Stimulated activated naive CD4-positive, alpha-beta T cell treated with Interleukin-2 at 50 U/mL for 16 hours (primary cell): ENCODE measurements around the gene MGLL.
"Not testable (repeated sequence)": the region's sequence is repeated elsewhere in the genome, so short reads cannot be mapped to it uniquely, and the experiment has no call there.

ENCODE experiments used
- DNase-seq: peaks from one replicate; lab custom pipeline; 2025; lab: John Stamatoyannopoulos, UW

MGLL gene

DNA sequence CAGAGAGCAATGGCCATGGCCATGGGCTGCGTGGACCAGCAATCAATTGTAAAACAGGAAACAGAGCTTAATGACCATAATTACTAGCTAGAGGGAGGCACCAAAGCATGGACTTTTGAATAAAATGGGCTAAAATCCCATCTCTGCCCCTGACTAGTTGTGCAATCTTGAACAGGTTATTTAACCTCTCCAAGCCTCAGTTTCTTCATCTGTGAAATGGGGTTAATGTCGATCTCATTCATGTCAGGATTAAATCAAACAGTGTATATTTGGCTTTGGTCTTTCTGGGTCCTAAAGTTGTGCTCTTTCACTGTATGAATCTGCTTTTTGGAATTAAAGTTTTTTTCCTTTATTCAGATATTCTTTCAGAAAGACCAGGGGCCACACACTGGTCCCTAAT lies 113.5 kb downstream of the MGLL start:
- DNase-seq = no peak

DNA sequence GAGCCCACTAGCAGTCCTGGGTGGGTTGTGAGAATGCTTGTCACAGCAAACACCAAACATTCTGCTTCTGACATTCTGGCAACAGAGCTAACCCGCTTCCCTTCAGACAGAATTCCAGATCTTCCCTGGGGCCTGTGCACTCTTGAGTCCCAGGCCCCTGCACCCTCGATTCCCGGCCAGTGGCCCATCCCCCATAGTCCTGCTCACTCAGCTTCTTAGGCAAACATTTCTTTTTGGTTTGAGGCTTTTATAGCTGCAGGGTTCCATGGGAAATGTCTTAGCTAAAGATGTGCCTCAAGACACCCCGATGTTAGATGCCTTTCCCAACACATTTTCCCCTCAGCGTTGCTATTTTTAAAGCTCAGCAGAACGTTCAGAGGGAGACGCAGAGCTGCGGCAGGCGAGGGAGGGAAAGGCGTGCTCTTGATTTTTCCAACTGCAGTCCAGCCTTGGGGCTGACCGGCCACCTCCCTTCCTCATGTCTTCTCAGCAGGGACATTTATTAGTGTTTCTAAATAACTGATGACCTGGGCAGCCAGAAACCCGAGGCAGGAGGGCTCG lies 114.4 kb downstream of the MGLL start:
- DNase-seq = no peak

DNA sequence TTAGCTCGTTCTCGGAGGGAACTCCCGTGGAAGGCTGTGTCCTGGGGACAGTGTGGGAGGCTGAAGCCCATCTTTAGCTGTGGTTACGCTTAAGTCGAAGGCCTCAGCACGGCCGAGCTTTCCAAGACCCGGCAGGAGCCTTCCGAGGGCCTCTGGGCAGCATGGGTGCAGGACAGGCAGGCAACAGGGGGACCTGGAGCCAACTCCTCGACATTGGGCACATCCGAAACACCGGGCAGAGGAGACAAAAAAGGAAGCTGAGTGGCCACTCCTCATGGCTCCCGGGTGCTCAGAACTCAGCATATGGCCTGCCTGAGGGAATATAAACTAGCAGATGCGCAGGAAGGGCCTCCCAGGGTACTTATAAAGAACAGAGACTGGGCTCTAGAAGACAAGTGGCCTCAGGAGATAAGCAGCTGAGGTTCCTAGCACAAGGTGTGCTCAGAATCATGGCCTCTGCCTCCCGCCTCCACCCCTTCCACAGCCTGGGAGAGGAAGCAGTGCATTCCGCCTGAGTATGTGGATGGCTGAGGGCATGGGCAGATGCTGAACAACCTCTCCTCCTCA lies 115.4 kb downstream of the MGLL start:
- DNase-seq = no peak

DNA sequence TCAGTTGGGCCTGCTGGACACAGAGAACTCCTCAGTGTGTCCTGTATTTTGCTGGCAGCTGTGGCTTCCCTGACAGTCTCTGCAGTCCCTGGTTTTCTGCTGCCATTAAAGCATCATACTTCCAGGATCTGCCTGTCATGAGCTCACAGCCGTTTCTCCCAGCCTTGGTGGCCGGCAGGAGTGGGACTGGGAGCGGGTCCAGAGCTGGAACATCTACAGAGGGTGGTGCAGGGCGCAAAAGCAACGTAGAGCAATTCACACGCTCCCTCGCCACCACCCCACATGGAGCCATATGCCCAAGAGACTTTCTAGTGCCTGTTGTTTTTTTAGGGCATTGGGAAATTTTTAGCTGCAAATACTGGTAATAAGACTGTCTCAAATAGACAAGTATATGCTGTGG lies 116.0 kb downstream of the MGLL start:
- no peak for DNase-seq

DNA sequence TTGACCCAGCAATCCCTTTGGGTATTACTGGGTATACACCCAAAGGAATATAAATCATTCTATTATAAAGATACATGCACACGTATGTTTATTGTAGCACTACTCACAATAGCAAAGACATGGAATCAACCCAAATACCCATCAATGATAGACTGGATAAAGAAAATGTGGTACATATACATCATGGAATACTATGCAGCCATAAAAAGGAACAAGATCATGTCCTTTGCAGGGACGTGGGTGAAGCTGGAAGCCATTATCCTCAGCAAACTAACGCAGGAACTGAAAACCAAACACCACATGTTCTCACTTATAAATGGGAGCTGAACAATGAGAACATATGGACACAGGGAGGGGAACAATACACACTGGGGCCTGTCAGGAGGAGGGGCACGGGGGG lies 117.5 kb downstream of the MGLL start:
- DNase-seq = not testable (repeated sequence)

DNA sequence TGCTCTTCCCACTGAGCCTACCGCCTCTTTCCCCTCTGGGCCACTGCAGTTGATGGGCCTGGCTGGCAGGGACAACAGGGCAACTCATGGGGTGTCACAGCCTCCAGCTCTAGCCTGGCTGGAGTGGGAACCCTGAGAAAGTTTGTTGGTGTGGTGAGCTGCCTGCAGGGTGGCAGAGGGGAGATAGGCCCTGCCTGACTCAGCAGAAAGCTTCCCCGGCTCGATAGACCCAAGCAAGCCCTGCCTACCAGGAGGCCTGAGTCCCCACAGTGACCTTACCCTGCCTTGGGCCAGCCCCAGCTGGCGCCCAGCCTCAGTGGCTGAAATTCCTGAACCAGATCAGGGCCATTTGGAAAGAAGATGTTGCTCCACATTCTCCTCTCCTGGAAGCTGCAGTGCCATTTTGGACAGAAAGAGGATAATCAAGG lies 120.2 kb downstream of the MGLL start:
- DNase-seq = no peak

DNA sequence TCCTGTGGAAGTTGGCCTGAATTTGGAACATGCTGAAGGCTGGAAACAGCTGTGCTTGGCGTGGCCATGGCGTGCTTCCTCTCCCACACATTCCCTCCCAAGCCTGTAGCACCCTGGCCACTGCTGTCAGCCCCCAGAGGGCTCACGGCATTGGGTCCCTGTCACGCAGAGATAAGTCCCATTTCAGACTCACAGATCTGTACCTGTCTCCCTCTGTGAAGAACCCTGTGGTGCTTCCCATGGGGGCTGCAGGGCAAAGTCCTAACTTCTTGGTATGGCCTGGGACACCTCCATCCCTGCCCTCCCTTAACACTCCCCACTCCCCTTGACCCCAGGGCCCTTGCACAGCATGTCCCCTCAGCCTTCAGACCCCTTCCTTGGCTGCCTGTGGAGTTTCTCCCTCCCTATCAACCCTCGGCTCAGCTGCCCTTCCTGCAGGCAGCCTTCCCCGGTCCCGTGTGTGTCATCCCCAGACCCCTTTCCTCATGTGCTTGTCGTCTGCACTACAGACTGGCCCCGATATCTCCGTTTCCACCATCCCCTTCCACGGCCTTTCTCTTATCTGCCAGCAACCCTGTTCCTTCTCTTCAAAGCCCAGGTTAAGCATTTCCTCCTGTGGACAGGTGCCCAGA lies 120.9 kb downstream of the MGLL start:
- DNase-seq = no peak

DNA sequence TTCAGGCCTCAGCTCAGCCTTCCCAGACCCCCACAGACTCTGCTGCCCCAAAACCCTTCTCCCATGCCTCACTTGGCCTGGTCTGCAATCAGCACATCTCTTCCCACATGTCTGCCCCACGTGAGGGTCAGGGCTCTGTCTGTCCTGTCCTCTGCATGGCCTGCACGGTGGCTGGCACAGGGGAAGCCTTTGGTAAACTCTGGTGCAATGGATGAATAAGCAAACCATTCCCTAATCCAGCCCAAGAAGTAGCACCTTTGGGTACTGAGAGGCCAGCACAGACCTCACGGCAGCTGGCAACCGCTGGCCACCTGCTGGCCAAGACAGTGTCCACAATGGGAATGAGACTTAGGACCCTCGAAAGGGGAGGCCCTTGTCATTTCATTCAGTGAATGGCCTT lies 121.9 kb downstream of the MGLL start:
- DNase-seq = no peak

DNA sequence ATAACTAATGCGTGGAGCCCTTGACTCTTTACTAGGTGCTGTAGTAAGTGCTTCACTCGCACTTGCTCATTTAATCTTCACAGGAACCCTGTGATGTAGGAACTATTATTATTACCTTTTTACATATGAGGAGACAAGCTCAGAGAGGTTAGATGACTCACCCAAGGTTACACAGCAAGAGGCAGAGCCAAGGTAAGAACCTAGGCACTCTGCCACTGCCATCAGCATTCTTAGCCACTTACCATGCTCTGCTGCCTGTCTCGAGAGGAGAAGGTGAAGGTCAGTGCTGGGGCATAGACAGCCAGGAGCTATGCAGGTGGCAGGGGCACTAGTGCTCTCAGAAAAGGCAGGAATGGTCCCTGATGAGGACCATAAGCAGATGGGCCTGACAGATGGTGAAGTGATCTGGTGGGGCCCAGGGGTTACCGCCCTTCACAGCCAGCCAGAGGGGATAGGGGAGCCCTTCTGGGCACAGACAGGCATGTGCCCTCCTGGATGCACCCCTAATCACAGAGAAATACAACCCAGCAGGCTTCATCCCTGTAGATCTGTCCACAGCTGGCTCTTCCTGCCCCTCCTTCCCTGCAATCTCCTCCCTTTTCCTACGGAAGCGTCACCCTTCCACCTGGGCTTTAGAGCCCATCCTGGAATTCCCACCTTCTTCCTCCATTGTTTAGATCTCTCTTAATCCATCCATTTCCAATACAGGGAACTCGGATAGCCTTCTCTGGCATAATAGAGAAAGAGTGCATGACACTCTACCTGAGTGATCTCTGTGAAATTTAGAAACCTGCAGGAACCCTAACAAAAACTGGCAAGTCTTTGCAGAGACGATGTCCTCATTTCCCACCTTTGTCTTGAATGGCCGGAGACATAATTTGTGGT lies 122.7 kb downstream of the MGLL start:
- no peak for DNase-seq

DNA sequence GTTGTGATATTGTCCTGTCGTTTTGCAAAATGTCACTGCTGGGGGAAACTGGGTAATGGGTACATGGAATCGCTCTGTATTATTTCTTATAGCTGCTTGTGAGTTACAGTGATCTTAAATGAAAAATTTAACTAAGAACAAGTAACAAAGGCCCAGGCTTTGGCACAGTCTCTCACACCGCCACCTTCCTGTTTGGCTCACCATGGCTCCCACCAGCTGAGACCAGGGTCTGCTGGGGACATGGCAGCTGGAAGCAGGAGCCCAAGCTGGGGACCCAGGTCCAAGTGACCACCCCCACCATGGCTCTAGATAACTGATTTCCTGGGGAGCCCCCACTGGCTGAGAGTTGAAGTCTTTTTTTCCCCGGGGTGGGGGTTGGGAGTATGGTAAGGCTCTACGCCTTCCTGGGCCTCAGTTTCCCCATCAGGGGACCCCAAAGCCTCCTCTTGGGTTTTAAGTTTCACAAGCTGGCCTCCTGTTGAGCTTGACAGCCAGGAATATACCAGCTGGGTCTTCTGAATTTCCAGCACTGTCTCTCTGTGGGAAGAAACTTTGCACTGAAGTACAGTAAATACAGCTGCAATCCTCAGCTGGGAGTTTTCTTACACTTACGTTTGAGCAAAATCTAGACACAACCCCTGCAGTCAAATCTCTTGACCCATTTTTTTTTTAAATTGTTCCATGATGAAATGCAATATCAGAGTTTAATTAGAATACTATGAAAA lies 123.5 kb downstream of the MGLL start:
- DNase-seq = no peak

DNA sequence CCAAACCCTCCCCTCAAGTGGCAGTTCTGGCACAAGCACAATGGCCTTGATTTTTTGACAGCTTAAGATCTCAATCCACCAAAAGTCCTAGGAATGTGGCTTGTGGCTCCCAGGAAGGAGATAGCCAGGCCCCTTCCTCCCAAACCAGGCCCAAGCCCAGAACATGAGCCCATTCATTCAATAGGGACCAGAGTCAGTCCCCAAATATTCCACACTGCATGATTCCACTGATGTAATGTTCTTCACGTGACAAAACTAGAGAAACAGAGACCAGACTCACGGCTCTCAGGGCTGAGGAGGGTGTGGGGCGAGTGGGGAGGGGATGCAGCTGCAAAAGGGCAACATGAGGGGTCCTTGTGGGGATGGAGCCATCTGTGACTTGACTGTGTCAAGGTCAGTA lies 124.0 kb downstream of the MGLL start:
- no peak for DNase-seq

DNA sequence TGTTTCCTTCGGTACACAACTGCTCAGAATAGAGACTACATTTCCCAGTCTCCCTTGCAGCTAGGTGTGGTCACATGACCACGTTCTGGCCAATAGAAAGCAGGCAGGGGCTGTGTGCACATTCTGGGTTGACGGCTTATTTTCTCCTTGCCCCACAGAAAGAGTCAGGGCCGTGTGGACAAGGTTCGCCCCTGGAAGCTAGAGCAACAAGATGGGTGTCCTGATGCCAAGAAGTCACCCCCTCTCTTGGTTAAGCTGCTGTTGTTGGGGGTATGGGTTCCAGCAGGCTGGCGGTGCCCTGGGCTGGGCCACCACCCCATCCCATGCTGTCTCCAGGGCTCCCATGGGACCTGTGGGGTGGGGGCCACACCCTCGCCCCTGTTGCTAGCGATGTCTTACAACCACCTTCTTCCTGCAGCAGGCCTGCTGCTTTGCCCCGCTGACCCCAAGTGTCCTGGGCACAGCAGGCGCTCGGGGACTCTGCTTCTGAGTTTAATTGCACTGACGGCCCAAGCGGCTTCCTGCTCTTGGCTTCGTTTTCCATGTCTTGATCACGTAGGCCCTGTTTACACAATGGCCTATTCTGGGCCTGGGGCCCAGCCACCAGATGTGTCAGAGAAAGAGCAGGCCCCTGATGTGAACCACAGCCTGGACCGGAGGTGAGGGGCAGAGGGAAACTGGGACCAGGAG lies 124.6 kb downstream of the MGLL start:
- DNase-seq = peak; percentile 17

DNA sequence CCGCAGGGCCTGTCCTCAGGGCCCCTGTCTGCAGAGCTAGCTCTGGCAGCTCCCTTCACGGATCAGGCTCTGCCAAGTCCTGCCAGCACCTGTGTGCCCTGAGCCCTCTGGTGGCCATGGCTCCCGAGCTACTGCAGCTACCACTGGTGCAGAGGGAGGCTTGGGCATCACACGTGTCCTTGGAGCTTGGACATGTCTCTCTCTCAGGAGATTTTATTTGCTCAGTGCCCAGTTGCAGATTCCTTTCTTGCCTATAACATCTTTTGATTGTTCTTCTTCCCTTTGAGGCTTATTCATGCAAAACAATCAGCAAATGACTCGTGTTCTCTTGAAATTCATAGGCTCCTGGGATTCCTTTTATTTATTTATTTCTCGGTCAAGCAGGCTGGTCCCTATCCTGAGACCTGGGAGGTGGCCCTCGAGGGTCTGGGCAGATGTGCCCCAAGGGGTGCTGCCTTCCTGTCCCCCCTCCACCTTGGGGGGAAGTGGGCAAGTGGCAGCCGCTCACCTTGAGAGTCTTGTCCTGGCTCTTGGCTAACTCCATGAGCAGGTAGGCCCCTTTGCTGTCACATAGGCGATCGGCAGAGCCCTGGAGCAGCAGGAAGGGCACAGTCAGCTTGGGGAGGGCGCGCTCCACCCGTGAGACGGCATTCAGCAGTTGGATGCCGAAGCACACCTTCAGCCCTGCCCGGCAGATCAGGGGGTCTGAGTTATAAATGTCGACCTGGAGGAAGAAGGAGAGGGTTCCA lies 127.7 kb downstream of the MGLL start:
- no peak for DNase-seq

DNA sequence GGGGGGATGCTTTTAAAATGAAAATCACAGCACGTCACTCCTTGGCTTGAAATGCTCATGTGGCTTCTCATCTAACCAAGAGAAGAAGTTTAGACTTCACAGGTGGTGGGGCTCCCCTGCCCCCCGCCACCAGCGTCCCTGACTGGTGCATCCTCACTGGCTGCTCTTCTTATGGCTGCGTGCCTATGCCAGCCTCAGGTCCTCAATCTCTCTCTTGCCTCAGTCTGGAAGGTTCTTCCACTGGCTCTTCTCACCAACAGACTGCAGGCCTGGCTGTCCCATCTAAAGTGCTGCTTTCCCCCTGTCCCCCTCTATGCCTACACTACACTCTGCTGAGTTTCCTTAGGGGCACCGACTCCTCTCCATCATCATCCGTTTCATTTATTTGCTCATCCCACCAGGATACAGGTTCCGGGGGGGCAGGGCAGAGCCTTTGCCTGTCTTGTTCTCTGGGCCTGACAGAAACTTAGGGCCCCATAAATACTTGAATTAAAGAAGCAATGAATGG lies 128.9 kb downstream of the MGLL start:
- DNase-seq = no peak

DNA sequence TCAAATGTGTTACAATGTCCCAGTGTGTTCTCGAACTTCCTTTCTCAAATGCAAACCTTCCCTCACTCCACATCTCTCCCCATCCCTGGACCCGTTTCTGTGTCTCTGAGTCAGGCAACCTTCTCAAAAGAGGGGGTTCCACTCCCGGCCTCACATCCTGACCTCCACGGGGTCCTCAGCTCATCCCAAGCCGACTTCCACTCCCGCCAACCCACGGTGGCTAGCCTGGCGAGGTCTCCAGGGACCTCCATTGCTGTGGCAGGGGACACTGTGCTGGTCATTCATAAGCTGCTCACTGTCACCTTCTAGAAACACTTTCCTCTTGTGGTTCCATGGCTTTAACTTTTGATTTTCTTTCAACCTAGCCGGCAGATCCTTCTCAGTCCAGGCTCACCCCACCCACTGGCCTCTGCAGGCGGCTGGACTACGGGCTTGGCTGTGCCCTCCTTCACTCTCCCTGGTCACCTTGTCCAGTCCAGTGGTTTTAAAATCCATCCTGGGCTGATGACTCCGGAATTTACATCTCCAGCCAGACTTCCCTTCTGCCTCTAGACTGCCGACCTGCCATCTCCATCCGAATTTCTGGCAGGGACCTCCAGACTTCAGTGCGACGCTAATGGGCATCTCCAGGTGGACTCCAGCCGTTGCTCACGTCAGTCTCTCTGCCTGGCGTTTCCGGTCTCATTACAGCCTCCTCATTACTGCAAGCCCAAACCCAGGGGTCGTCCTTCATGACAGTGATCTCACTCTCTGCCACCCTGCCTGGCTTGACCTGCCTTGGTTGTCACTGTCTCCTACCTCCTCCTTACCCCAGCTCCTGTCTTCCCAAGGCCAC lies 129.6 kb downstream of the MGLL start:
- no peak for DNase-seq

DNA sequence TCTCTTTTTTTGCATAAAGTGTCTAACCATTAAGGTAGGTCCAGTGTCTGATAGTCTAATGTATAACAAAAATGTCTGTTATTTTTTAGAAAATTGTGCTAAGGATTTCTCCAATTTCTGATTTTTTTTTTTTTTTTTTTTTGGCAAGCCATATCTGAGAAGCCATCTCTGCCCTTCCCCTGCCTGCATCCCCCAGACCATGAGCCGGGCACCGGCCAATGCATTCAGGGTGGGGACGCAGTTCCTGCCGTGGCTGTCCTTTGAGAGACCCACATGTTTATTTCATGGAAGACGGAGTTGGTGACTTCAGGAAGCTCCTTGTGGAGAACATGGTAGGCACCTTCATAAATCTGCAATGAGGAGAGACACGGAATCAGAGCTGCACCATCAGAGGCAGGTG lies 130.3 kb downstream of the MGLL start:
- DNase-seq = no peak

DNA sequence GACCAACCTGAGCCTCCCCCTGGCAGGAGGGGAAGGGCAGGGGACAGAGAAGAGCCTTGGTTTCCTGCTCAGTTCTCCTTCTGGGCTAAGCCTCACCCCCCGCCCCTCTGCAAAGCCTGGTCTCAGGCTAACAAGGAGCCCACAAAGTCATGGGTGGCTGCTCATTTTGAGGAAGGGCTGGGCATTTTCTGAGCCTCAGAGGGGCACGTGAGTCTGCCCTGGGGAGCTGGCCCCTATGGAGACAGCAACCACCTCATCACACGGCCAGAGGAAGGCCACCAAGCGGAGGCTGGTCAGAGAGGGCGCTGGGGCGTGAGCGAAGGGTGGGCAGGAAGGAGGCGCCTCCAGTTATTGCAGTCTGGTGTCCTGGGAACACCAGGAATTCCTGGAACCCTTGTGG lies 130.8 kb downstream of the MGLL start:
- no peak for DNase-seq

DNA sequence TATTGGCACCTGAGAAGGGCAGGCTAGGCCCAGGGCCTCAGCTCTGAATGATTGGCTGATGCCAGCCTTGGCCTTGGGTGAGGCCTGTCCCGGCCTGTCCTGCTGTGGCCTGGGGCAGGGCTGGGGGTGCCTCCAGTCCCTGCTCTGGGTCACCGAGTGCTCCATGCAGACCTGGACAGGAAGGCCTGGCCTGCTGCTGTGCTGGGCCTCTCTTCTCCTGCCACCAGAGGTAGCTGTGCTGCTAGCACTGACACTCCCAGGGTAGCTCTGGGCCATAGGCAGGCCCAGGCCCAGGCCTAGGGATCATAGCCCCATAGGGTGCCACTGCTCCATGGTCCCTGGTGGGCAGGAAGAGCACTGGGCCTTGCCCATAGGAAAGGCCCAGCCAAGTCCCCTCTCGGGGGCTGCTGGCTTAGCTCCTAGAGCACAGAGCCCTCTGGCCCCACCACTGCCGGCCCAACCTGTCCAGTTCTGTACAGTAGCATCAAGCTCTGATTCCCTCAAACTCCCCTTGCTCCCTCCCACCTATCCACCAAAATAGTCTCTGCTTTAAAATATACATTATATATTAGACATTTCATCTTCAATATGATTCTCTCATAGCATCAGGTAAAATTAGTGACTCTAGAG lies 131.4 kb downstream of the MGLL start:
- no peak for DNase-seq

DNA sequence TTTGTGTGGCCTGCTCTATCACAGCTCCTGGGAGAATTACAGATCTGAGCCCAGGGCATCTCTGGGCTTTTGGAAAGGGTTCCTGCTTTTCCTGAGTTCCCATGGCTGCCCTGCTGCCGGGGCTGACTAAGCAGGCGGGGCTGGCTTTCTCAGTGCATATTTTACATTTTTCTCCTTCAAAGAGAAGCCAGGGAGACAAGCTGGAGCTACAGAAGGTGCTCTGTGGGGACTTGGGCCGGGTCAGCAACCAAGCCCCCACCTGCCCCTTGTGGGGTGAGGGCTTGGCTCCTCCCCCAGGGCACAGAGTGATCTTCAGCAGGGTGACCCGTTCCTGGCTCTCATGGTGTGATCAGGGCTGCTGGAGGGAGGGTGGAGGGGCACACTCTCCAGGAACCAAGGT lies 132.2 kb downstream of the MGLL start:
- no peak for DNase-seq
